GM19372 (cell line): ENCODE results near the gene RHEBL1.
"Not testable (repeated sequence)": the region's sequence is repeated elsewhere in the genome, so short reads cannot be mapped to it uniquely, and the experiment has no call there.

Source experiments
- ATAC-seq: cut with Tn5 transposase; IDR thresholded peaks from one replicate; pipeline ENCODE4 v1.9.1; 2021; ENCODE audit warnings: mild to moderate bottlenecking, low read depth, moderate library complexity; ENCODE audit not compliant: unreplicated experiment

The RHEBL1 gene

GRCh38 chr12:49089821-49090773 lies 20.3 kb upstream of the RHEBL1 start:
- no peak for ATAC-seq

GRCh38 chr12:49088932-49089330 lies 19.2 kb upstream of the RHEBL1 start:
- no peak for ATAC-seq

- peak; percentile 76 for ATAC-seq
Measured at GRCh38 chr12:49088150-49088931, 18.6 kb upstream of the RHEBL1 start.

- ATAC-seq = no peak
Measured at GRCh38 chr12:49086116-49086515, 16.3 kb upstream of the RHEBL1 start.

- ATAC-seq = no peak
Measured at GRCh38 chr12:49084438-49084837, 14.7 kb upstream of the RHEBL1 start.

GRCh38 chr12:49079793-49080192 lies 10.0 kb upstream of the RHEBL1 start:
- no peak for ATAC-seq

GRCh38 chr12:49070971-49071370 lies 1.2 kb upstream of the RHEBL1 start:
- ATAC-seq = no peak

- ATAC-seq = no peak
Measured at GRCh38 chr12:49068879-49069506, 786 bp downstream of the RHEBL1 start.

GRCh38 chr12:49066120-49066519 lies 3.7 kb downstream of the RHEBL1 start:
- ATAC-seq = no peak

- ATAC-seq = no peak
Measured at GRCh38 chr12:49064767-49065152, 5.0 kb downstream of the RHEBL1 start.

GRCh38 chr12:49061916-49062315 lies 7.9 kb downstream of the RHEBL1 start:
- not testable (repeated sequence) for ATAC-seq

GRCh38 chr12:49061157-49061650 lies 8.6 kb downstream of the RHEBL1 start:
- no peak for ATAC-seq

GRCh38 chr12:49060237-49061156 lies 9.3 kb downstream of the RHEBL1 start, which contains the start of gene KMT2D:
TSS of gene KMT2D (minus strand) at chr12:49060794. CDS start at chr12:49055324, 5,470 bp downstream.
- ATAC-seq = peak; percentile 48

- peak; percentile 4 for ATAC-seq
Measured at GRCh38 chr12:49059299-49060171, 10.2 kb downstream of the RHEBL1 start.

- no peak for ATAC-seq
Measured at GRCh38 chr12:49059045-49059298, 10.8 kb downstream of the RHEBL1 start.

- no peak for ATAC-seq
Measured at GRCh38 chr12:49058366-49059044, 11.3 kb downstream of the RHEBL1 start.

- no peak for ATAC-seq
Measured at GRCh38 chr12:49057888-49058287, 11.9 kb downstream of the RHEBL1 start.

- peak; percentile 58 for ATAC-seq
Measured at GRCh38 chr12:49055978-49056754, 13.6 kb downstream of the RHEBL1 start.
